HG03432 (cell line): ENCODE measurements around the gene NKX6-2.
"Not testable (repeated sequence)": the region's sequence is repeated elsewhere in the genome, so short reads cannot be mapped to it uniquely, and the experiment has no call there.

Experiments
- ATAC-seq: cut with Tn5 transposase; IDR thresholded peaks from one replicate; pipeline ENCODE4 v1.9.1; 2021; ENCODE audit warnings: mild to moderate bottlenecking, moderate library complexity; ENCODE audit not compliant: unreplicated experiment

NKX6-2 gene

DNA sequence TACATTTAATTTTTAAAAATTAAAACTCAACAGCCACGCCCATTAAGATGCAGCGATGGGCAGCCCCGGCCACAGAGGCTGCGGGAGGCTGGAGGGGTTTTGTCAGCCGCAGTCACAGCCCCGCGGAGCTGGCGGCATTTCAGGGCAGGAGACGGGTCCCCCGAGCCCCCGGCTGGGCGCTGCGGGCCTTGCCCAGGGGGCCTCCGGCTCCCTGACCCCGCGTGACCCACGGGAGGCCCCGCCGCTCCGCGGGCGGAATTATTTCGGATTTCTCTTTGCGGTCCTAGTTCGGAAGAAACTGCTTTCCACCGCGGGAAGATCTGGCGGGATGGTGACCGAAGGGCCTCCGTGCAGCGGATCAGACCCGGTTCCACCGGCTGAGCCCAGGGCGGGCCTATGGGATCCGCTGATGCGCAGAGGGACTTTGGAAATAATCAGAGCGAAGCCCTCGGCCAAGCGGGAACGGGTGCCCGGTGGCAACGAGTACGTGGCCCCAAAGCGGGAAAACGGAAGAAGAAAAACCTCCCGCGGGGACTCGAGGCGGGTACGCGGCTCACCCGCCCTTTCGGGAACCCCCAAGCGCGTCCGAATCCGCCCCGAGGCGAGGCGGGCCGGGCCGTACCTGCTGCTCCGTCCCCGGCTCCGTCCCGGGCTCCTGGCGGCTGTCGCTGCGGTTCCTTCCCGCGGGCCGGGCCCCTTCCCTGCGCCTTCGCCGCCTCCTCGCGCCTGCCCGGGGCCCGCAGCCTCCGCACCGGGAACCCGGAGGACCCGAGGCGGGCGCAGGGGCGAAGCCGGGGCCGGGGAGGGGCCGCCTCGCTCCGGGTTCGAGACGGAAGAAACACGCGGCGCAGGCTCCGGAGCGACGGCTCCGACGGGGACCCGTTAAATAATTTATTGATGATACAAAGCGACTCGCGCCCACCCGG, 1.7 kb downstream of the NKX6-2 start:
- ATAC-seq, result no peak

GRCh38 chr10:132783165-132783939, 2.6 kb downstream of the NKX6-2 start:
- ATAC-seq, result no peak

DNA sequence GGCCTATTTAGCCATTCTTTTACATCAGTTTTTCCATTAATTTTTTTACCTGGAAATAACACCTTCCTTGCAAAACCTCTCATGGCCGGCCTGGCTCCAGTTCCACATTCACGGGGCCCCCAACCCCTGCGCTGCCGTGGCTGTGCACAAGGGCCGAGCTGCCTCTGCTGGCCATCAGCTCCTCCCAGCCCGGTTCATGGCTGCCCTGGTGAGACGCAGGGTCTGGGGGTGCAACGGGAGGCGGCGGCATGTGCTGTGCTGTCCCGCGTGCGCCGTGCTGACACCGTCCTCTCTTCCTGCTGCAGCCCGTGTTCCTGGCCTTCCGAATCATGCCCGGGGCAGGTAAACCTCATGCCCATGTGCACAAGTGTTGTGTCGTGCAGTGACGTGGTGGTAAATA, 4.4 kb downstream of the NKX6-2 start:
- no peak for ATAC-seq

DNA sequence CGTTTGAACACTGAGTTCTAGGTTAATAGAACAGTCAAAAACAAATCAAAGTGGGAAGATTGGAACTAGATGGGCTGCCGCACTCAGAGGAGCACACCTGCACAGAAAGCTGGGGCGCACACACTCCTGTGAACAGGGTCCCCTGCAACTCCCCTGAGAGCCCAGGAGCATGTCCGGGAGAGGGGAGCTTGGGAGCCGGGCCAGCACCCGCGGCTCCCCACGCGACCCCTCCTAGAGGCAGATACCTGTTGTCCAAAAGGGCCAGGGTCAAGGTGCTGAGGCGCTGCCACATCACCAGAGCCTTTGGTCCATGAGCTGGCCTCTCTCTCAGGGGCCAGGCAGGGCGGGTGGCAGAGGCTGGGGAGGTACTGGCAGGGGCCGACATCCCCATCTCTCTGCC, 5.6 kb downstream of the NKX6-2 start:
- ATAC-seq, result no peak

DNA sequence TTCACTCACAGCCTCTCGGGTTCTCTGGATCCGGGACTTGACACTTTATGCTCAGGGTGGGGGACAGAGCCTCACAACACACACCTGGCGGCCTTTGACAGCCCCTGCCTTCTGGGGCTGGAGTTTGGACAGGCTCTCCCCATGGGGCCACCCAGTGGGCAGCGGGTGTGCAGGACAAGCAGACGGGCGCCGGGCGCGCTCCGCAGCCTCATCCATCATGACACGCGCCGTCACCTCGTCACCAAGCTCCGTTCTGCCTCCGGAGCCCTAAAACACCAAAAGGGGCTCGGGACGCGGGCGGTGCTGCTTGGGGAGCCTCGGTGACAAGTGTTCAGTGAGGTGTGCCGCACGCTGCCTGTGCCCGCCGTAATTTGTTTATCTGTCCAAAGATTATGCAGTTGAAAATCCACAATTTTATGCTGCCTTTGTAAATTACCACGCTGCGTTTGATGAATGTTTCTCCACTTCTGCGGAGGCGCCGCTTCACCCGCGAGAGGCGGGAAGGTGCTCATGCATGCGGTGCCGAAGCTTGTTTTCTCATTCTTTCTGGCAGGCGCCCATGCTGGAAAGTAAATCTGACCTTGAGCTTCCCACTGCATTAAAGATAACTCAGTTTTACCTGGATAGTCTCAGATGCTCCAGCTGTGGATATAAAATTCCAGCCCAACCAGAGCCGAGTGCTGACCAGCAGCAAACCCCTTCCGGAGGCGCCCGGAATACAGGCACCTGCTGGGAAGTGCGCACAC, 6.2 kb downstream of the NKX6-2 start:
- no peak for ATAC-seq

DNA sequence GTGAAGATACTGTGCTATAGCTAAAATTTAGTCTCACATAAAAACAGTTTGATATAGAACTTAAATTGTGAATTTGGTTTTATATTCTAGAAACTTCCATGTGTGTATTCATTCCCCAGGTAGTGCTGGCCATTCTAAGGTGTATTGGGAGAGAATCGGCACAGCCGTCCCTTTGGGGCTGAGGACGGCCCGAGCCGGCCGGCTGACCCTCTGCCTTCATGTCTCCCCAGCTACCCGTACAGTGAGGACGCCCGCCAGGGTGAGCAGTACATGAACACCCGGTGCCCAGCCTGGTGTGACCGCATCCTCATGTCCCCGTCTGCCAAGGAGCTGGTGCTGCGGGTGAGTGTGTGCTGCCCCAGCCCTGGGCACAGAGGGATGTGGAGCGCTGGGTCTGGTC, 8.5 kb downstream of the NKX6-2 start:
- ATAC-seq, result no peak

DNA sequence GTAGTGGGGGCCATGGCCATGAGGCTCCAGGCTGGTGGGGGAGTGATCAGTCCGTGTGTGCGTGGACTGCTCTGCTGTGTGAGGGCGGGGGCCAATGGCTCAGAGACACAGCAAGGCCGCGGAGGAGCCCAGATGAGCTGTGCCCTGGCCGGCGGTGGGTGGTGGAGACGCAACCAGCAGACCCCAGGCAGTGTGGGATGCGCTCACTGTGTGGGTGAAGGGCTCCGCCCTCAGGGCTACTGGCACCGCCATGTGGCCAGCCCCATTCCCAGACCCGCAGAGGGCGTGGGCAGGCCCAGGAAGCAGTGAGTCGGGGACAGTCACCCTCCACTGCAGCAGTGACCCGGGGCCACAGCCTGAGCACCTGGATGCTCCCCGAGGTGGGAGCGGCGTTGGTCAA, 9.1 kb downstream of the NKX6-2 start:
- no peak for ATAC-seq

GRCh38 chr10:132776186-132776585, 9.8 kb downstream of the NKX6-2 start:
- no peak for ATAC-seq

DNA sequence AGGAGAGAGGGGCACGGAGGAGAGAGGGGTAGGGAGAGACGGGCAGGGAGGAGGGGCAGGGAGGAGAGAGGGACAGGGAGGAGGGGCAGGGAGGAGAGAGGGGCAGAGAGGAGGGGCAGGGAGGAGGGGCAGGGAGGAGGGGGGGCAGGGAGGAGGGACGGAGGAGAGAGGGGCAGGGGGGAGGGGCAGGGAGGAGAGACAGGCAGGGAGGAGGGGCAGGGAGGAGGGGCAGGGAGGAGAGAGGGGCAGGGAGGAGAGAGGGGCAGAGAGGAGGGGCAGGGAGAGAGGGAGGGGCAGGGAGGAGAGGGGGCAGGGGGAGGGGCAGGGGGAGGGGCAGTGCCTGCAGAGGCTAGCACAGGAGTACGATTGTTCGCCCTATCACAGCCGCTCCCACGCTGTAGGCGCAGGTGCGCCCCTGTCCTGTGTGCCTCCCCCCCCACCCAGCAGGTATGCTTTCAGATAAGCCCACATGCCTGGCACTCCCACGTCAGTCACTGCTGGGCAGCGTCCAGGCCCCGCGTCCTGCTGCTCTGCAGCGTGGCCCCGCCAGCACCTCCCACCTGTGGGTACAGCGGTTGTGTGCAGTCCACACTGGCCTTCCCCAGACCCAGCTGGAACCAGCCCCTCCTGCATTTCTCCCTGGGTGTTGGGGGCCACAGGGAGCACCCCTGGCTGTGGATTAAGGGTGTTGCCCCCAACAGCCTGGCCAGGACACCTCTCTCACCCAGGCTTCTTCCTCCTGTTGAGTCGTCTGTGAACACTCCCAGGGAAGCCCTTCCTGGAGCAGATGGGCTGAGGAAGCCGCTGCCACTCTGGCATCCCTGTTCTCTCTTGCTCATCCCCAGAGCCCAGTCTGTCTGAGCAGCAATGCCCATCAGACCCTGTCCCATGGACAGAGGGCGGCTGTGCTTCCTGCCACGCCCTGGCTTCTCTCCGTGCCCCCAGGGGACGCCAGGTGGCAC, 10.8 kb downstream of the NKX6-2 start:
- no peak for ATAC-seq

DNA sequence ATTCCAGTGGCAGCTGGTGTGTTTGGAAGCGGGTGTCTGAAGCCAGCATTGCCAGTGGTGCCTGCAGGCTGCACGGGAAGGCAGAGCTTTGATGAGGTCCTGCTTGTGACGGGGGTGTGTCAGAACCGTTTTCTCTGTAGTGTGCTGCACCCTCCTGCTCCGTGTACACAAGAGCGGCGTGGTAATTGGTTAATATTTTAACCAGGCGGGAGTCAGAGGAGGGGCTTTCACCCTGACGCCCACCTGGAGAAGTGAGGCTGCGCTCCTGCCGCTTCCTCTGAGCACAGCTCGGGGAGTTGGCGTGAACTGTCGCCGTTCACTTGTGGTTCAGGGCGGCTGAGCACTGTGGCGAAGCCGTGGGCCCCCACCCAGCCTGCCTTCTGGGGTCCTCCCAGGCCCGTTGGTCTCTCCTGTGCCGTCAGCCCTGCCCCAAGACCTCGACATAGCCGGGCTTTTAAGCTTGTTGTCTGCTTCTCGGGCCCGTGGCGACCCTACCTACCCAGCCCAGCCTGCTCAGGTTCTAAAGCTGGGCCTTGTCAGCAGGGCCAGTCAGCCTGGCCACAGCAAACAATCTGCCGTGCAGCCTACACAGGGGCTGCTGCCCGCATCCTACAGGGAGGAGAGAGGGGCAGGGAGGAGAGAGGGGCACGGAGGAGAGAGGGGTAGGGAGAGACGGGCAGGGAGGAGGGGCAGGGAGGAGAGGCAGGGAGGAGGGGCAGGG, 11.6 kb downstream of the NKX6-2 start:
- ATAC-seq, result no peak

- ATAC-seq, result not testable (repeated sequence)
These were observed 13.1 kb downstream of the NKX6-2 start for GRCh38 chr10:132772816-132773215.

DNA sequence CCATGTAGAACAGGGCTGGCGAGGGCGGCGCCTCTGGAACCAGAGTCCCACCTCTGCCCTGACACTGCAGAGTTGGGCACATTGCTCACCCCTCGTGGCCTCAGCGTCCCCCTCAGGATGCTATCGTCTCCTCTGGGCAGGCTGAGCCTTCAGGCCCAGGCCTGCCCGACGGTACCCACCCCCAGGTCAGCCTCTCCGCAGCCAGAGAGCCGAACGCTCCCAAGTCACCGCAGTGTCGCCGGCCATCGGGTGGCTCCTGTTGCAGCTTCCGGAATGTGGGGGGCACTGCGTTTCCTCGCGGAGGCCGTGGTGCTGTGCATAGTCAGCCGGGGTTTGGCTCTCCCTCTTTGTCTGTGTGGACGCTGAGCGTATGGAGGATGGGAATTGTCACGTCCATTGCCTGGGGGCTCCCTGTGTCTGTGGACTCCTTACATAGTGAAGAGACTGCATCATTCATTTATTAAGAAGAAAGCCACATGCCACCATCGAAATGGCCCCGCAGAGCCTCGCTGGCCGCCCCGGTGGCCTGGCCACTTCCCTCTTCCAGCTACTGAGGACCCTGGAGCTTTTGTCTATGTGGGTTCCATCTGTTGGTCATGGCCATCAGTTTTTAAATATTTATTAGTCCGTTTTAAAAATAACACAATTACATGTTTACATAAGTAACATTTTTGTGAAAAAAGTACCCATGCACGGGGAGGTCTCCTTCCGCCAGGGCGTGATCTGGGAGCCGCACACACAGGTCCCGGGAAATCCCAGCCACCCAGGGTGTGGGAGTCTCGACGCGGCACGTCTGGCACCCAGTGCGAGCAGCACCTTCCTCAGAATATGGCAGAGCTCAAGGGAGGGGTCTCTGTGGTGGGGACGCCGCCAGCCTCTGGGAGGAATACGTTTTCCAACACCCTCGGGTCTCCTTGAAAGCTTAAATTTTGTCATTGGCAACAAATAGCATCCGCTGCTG, 15.6 kb downstream of the NKX6-2 start:
- ATAC-seq, result no peak

- no peak for ATAC-seq
These were observed 17.4 kb downstream of the NKX6-2 start for GRCh38 chr10:132768346-132769248.

DNA sequence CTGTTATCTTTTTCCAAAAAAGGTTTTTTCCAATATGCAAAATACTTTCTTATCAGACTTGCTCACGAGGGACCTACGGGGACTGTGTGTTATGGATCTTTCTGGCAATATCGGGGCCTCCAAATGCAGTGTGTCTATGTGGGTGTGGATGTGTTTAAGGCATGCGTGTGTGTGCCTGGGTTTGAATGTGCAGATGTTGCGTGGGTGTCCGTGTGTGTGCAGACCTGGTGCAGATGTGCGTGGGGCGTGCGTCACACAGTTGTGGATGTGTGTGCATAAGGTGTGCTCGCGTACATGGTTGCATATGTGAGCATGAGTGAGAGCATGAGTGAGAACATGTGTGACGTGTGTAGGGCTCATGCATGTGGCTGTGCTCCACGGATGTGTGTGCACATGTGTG, 19.7 kb downstream of the NKX6-2 start:
- ATAC-seq, result no peak

DNA sequence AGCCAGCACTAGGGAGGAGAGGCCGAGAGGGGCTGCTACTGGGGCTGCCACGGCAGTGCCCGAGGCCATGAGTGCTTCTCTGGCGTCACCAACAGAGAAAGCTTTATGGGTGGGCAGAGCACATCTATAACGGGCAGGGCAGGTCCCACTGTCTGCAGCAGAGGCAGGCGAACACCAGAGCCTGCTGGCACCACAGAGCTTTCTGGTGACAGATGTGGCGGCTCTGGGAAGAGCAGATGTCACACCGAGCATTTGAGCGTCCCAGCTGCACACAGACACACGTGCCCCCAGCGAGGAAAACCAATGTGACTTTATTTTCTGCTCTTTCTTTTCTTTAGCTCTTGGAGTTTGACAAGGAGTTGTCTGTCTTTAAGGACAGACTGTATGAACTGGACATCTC, 20.5 kb downstream of the NKX6-2 start:
- no peak for ATAC-seq

GRCh38 chr10:132764108-132764507, 21.8 kb downstream of the NKX6-2 start:
- ATAC-seq, result no peak

GRCh38 chr10:132763545-132763944, 22.4 kb downstream of the NKX6-2 start:
- ATAC-seq, result no peak
